HG03139 (cell line): ENCODE data around the gene FBXW5.
A peak's percentile ranks its signal among the peaks of the same experiment; 100 is the strongest.

Source experiments
- ATAC-seq: cut with Tn5 transposase; IDR thresholded peaks from one replicate; pipeline ENCODE4 v1.9.1; 2021; ENCODE audit not compliant: unreplicated experiment

The FBXW5 gene

DNA sequence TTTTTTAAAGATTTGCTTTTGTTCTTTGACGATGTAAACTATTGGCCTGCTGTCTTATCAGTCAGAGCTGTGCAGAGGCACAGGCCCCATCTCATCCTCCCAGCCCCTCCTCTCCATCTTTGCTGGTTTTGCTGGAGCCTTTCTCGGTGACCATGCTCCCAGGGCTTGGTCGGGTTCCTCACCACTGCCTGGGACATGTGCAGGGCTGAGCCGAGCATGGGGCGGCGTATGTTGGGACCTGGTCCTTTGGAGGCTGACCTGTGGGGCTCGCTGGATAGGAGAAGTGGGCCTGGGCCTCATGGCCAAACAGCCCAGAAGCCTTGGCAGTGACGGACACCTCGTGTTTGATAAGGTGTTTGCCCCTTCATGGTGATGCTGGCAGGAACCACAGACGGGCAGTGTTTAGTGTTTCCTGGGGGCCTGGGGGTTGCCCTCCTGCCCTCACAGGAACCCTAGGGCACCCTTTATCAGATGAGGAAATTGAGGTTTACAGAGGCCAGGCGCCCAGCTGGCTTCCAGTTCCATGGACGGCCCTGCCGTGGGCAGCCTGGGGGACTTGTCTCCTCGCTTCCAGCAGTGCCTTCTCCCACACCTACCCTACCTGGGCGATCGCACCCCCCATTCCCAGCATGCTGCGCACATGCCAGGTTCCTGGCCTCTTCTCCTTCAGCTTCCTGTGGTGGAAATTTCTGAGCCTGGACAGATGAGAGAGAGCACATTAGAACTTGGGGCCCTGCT is 30.7 kb downstream of the FBXW5 start:
- no peak for ATAC-seq

- ATAC-seq = no peak
Measured at GRCh38 chr9:136910901-136911245, 33.7 kb downstream of the FBXW5 start.

DNA sequence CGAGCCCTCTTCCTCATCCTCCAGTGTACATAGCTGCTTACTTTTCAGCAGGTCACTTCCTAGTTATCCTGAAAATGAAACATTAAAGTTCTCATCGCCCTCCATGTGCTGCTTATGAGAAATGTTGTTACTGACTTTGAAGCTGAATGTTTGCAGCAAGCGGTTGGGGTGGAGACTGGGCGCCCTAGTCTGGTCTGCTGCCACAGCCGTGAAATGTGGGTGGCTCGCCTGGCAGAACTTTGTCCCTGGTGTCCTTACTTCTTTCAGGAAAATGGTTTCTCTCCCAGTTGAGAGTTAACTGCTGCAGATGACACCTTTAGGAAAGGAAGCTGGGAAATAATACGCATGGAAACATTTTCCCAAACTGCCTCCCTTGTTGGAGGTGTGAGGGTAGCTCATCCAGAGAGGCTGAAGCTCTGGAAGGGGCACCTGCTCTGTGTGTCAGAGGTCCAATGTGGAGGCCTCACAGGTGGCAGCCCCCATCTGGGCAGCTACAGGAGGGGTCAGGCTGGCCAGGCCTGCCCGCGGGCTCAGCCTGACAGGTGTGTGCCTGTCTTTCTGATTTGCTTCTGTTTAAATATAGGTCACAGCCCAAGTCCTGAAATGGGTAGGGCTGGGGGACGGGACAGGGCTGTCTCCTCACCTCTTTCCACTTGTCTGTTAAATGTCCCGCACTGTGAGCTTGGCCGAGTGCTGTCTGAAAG is 34.2 kb downstream of the FBXW5 start:
- no peak for ATAC-seq

GRCh38 chr9:136907011-136907914 is 37.3 kb downstream of the FBXW5 start:
- ATAC-seq = no peak

DNA sequence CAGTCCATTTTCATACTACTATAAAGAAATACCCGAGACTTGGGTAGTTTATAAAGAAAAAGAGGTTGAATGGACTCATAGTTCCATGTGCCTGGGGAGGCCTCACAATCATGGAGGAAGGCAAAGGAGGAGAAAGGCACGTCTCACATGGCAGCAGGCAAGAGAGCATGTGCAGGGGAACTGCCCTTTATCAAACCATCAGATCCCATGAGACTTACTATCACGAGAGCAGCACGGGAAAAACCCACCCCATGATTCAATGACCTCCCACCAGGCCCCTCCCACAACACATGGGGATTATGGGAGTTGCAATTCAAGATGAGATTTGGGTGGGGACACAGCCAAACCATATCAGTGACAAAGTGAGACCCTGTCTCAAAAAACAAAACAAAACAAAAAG is 38.3 kb downstream of the FBXW5 start:
- ATAC-seq = no peak

DNA sequence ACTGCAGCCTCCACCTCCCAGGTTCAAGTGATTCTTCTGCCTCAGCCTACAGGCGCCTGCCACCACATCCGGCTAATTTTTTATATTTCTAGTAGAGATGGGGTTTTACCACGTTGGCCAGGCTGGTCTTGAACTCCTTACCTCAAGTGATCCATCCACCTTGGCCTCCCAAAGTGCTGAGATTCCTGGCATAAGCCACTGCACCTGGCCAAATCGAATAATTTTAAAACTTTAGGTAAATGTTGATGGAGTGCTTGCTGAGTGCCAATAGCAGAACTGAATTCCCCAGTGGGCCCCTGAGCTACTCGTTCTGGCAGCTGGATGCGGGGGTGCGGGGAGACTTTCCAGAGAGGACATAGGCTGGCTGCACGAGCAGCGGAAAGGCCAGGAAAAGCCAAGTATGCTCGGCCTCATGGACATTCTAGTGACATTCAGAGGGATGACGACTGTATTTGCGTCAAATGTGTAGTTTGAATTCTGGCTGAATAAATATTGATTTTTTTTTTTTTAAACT is 41.4 kb downstream of the FBXW5 start:
- no peak for ATAC-seq

DNA sequence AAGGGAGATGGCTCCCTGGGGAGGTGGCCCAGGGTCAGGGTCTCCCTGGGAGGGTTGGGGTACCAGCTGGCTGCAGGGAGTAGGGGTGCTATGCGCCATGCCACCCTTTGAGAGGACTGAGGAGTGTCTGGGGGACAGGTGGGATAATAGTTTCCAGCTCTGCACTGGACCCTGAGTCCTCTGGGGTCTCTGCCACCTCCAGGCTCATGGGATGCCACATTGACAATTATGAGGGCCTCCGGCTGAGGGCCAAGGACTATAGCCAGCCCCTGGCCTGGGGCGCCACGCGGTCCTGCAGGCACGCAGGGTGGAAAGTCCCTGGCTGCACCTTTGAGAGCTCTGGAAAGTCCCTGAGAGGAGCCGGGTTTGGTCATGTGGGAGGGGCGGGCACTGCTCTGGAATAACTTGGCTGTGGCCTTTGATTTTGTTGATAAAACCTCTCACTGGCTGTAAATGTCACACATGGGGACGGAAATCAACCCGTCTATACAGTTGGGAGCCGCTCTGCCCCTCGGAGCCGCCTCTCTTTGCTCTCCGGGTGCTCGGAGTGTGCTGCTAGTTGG is 42.2 kb downstream of the FBXW5 start:
- peak; percentile 51 for ATAC-seq

- peak; percentile 47 for ATAC-seq
Measured at GRCh38 chr9:136901516-136902258, 42.9 kb downstream of the FBXW5 start.

DNA sequence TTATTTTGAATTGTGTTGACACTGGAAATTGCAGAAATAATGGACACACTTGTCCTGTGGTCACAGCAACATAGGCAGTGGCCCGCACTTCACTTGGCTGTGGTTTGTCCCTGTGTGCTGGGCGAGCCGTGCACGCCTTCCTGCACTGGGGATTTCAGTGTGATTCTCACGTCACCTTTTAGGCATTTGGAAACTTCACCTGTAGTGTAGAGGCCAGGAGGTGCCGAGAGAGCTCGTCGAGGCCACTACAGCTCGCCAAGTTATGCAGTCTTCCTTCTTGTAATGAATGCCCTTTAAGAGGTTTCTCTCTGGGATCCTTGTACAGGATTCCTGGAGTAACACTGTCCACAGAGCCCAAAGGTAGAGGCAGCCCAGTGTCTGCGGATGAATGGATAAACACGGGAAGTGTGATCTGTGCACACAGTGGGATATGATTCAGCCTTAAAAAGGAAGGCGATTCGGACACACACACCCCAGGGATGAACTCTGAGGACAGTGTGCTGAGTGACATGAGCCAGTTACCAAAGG is 43.5 kb downstream of the FBXW5 start:
- no peak for ATAC-seq

DNA sequence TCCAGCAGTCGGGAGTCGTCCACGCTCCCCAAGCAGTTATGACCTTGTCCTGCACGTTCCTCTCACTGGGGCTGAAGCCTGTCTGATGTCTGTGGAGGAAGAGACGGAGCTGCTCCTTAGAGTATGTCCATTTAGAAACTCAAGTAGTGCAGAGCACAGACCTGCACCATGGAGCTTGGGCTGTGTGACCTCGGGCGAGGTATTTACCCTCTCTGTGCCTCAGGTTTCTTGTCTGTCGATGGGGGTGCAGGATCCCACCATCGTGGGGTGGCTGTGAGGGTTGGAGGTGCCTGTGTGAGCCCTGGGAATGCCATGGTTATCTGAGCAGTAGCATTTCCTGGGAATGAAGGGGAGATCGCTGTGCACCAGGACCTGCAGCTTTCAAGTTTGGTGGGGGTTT is 44.0 kb downstream of the FBXW5 start:
- no peak for ATAC-seq

GRCh38 chr9:136899196-136899595 is 45.3 kb downstream of the FBXW5 start:
- no peak for ATAC-seq

GRCh38 chr9:136898483-136899100 is 45.9 kb downstream of the FBXW5 start:
- ATAC-seq = no peak

- no peak for ATAC-seq
Measured at GRCh38 chr9:136896027-136896426, 48.5 kb downstream of the FBXW5 start.

DNA sequence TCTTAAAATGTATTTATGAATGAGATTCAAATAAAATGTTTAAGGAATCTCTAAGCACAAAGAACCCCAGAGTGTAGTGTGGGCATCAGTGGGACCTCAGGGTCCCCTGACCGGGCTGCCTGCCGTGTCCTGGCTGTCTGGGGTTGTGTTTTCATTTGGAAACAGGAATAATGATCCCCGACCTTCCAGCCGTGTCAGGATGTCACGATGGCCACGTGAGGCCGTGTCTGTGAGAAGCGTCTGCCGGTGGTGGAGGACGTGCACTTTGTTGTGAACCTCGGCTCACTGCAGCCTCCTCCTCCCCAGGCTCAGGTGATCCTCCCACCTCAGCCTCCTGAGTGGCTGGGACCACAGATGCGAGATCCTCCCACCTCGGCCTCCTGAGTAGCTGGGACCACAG is 53.9 kb downstream of the FBXW5 start:
- ATAC-seq = no peak
